IMR-90 (cell line): ENCODE results near the gene NME7. TPM values are rescaled to one million over a fixed set of nuclear protein-coding genes. Genes with fewer than 3 reads are reported as not detected.

Source experiments
- ATAC-seq: fragments of 200-7000 bp; cut with Tn5 transposase; 2 replicates; pipeline ENCODE4 v1.9.1; 2020; ENCODE audit warnings: low read depth, mild to moderate bottlenecking, moderate library complexity
- BruUV-seq: library from RNA; stranded (reverse); fragments of 400-500 nt; replicated peaks from 2 replicates; lab custom pipeline; 2021; lab: Mats Ljungman, UMichigan
- CTCF ChIA-PET: fragments of 300-600 bp; formaldehyde crosslinking; extraction: SDS; loops from one replicate; lab custom pipeline; 2021; ENCODE audit warnings: antibody characterized with exemption; lab: Yijun Ruan, JAX
- POLR2A ChIA-PET: fragments of 300-600 bp; sonication (Branson Sonifier 250); formaldehyde crosslinking; loops from one replicate; lab custom pipeline; 2022; ENCODE audit warnings: antibody characterized with exemption; ENCODE audit not compliant: unreplicated experiment; lab: Charles Lee
- DNase-seq: peaks from one replicate; pipeline ENCODE4 v3.0.0; 2013
- H2AFZ ChIP-seq: replicated peaks from 2 replicates; pipeline ENCODE3; 2013; ENCODE audit warnings: low read length, mild to moderate bottlenecking; ENCODE audit not compliant: poor library complexity
- H2AK5ac ChIP-seq: 2 replicates; pipeline ENCODE4 v1.6.1; 2013; ENCODE audit warnings: low read depth, low read length, inconsistent platforms
- H2AK9ac ChIP-seq: replicated peaks from 2 replicates; pipeline ENCODE3; 2013; ENCODE audit warnings: mild to moderate bottlenecking, low read depth, low read length, moderate library complexity; ENCODE audit not compliant: poor library complexity
- H2BK120ac ChIP-seq: 2 replicates; pipeline ENCODE4 v1.6.1; 2013; ENCODE audit warnings: low read depth, low read length, inconsistent platforms
- H2BK15ac ChIP-seq: 3 replicates; pipeline ENCODE4 v1.6.1; 2013; ENCODE audit warnings: low read depth, low read length, inconsistent platforms
- H2BK20ac ChIP-seq: 2 replicates; pipeline ENCODE4 v1.6.1; 2013; ENCODE audit warnings: low read depth, mild to moderate bottlenecking, inconsistent platforms, low read length, moderate library complexity
- H2BK5ac ChIP-seq: 2 replicates; pipeline ENCODE4 v1.6.1; 2013; ENCODE audit warnings: mild to moderate bottlenecking, low read depth, low read length, inconsistent platforms; ENCODE audit not compliant: poor library complexity, severe bottlenecking
- H3K14ac ChIP-seq: replicated peaks from 2 replicates; pipeline ENCODE4 v1.6.1; 2013; ENCODE audit warnings: low read depth, low read length, inconsistent platforms
- H3K18ac ChIP-seq: 2 replicates; pipeline ENCODE4 v1.6.1; 2013; ENCODE audit warnings: low read depth, low read length, control low read depth
- H3K23ac ChIP-seq: 2 replicates; pipeline ENCODE4 v1.6.1; 2013; ENCODE audit warnings: low read depth, low read length, inconsistent platforms
- H3K27ac ChIP-seq: 2 replicates; pipeline ENCODE4 v1.5.1; 2013; ENCODE audit warnings: mild to moderate bottlenecking, control low read depth, low read length; ENCODE audit not compliant: insufficient read depth
- H3K27me3 ChIP-seq: 2 replicates; pipeline ENCODE4 v1.6.1; 2013; ENCODE audit warnings: low read length; ENCODE audit not compliant: control insufficient read depth, insufficient read depth
- H3K36me3 ChIP-seq: 2 replicates; pipeline ENCODE4 v1.6.1; 2013; ENCODE audit warnings: low read length, mixed read lengths; ENCODE audit not compliant: control insufficient read depth, insufficient read depth
- H3K4ac ChIP-seq: 2 replicates; pipeline ENCODE4 v1.6.1; 2013; ENCODE audit warnings: low read depth, low read length, inconsistent platforms
- H3K4me1 ChIP-seq: 2 replicates; pipeline ENCODE4 v1.6.1; 2013; ENCODE audit warnings: low read length, mixed read lengths; ENCODE audit not compliant: control insufficient read depth, insufficient read depth
- H3K4me2 ChIP-seq: 2 replicates; pipeline ENCODE4 v1.6.1; 2013; ENCODE audit warnings: low read depth, mild to moderate bottlenecking, control low read depth, low read length, moderate library complexity
- H3K4me3 ChIP-seq: 2 replicates; pipeline ENCODE4 v1.5.1; 2013; ENCODE audit warnings: low read depth, mild to moderate bottlenecking, control low read depth, low read length, moderate library complexity; ENCODE audit not compliant: insufficient read depth
- H3K56ac ChIP-seq: 2 replicates; pipeline ENCODE4 v1.6.1; 2013; ENCODE audit warnings: low read length, inconsistent platforms; ENCODE audit not compliant: insufficient read depth; ENCODE audit errors: extremely low read depth
- H3K79me1 ChIP-seq, 2 experiments: 2 replicates each; pipeline ENCODE4 v1.6.1; 2013; ENCODE audit warnings: low read length in 2 of 2, inconsistent platforms in 1 of 2, low read depth in 1 of 2
- H3K9ac ChIP-seq: 2 replicates; pipeline ENCODE4 v1.6.1; 2013; ENCODE audit warnings: low read depth, low read length, control low read depth
- H3K9me1 ChIP-seq: 2 replicates; pipeline ENCODE4 v1.6.1; 2013; ENCODE audit warnings: low read length, inconsistent platforms; ENCODE audit not compliant: insufficient read depth
- H3K9me3 ChIP-seq: 2 replicates; pipeline ENCODE4 v1.6.1; 2013; ENCODE audit warnings: low read length; ENCODE audit not compliant: control insufficient read depth, insufficient read depth
- H4K20me1 ChIP-seq: 2 replicates; pipeline ENCODE4 v1.6.1; 2013; ENCODE audit warnings: low read length, inconsistent platforms; ENCODE audit not compliant: insufficient read depth
- H4K5ac ChIP-seq: 2 replicates; pipeline ENCODE4 v1.6.1; 2013; ENCODE audit warnings: mild to moderate bottlenecking, low read depth, low read length, control low read depth
- H4K8ac ChIP-seq, 2 experiments: 2 replicates each; pipeline ENCODE4 v1.6.1; 2013; ENCODE audit warnings: low read depth in 2 of 2, low read length in 2 of 2, control low read depth in 1 of 2, inconsistent platforms in 1 of 2
- H4K91ac ChIP-seq: 2 replicates; pipeline ENCODE4 v1.6.1; 2013; ENCODE audit warnings: low read depth, low read length, inconsistent platforms; ENCODE audit not compliant: insufficient read depth
- CEBPB ChIP-seq: IDR thresholded peaks from 2 replicates; pipeline ENCODE4 v1.6.1; 2012; ENCODE audit warnings: low read depth, low read length, improper control_type of control experiment
- MAFK ChIP-seq: IDR thresholded peaks from 2 replicates; pipeline ENCODE4 v1.6.1; 2012; ENCODE audit warnings: low read depth, low read length, improper control_type of control experiment
- MAZ ChIP-seq: IDR thresholded peaks from 2 replicates; pipeline ENCODE4 v1.6.1; 2012; ENCODE audit warnings: low read depth, mild to moderate bottlenecking, low read length, improper control_type of control experiment, moderate library complexity, borderline replicate concordance
- NFE2L2 ChIP-seq: fragments of 150-350 bp; IDR thresholded peaks from 2 replicates; pipeline ENCODE4 v1.6.1; 2016; ENCODE audit warnings: low read depth, mild to moderate bottlenecking, low read length
- POLR2A ChIP-seq: IDR thresholded peaks from 2 replicates; pipeline ENCODE4 v1.6.1; 2012; ENCODE audit warnings: mild to moderate bottlenecking, low read depth, low read length
- RFX5 ChIP-seq: IDR thresholded peaks from 2 replicates; pipeline ENCODE4 v1.8.0; 2012; ENCODE audit warnings: low read depth, mild to moderate bottlenecking, low read length, moderate library complexity
- SMC3 ChIP-seq: fragments of 150-350 bp; IDR thresholded peaks from 2 replicates; pipeline ENCODE4 v1.6.1; 2016; ENCODE audit warnings: low read depth, mild to moderate bottlenecking, antibody characterized with exemption, low read length, moderate library complexity
- WGBS, 2 experiments: methylation state at CpG; one replicate each; pipeline versions ENCODE4 v1.1.5 to v1.1.7; 2013; ENCODE audit warnings: missing lambda C conversion rate in 2 of 2; ENCODE audit not compliant: insufficient read length in 1 of 2; ENCODE audit errors: extremely low coverage in 2 of 2; 5-methylcytosine and 5-hydroxymethylcytosine counted together
- dilution Hi-C: fragments of 300-500 bp; cut with HindIII; formaldehyde crosslinking; loops from one replicate; pipeline ENCODE4 v1.14.3; 2018; ENCODE audit warnings: low sequenced_read_pairs; ENCODE audit not compliant: unreplicated experiment
- in situ Hi-C: fragments of 300-500 bp; cut with MboI; formaldehyde crosslinking; loops from 3 replicates; pipeline ENCODE4 v1.14.3; 2019; ENCODE audit warnings: low sequenced_read_pairs, inconsistent platforms, mixed read lengths
- intact Hi-C: fragments of 100-400 bp; cut with micrococcal nuclease; formaldehyde crosslinking; loops from 2 replicates; pipeline ENCODE4 v1.10.0; 2022
- polyA plus RNA-seq, 3 experiments: library from polyadenylated mRNA; depleted of rRNA; stranded (reverse); fragments of >200 nt; gene quantifications; 2 replicates each; pipeline ENCODE4 v1.2.3, GENCODE V29; 2012; ENCODE audit warnings: low replicate concordance in 1 of 3
- total RNA-seq: library from RNA; depleted of rRNA; stranded (reverse); fragments of >200 nt; gene quantifications from 2 replicates; pipeline ENCODE4 v1.2.3, GENCODE V29; 2012
- TF ChIP-seq, protein P1 (sequence below): conservative IDR thresholded peaks from 2 replicates; pipeline ENCODE4 v1.5.1; 2012; ENCODE audit warnings: mild to moderate bottlenecking, low read depth, low read length, improper control_type of control experiment

NME7 gene
- total and polyA plus RNA-seq, 2 of the 4 experiments (the other 2 are of a cell fraction): 18.3 to 22.4 TPM

DNA sequence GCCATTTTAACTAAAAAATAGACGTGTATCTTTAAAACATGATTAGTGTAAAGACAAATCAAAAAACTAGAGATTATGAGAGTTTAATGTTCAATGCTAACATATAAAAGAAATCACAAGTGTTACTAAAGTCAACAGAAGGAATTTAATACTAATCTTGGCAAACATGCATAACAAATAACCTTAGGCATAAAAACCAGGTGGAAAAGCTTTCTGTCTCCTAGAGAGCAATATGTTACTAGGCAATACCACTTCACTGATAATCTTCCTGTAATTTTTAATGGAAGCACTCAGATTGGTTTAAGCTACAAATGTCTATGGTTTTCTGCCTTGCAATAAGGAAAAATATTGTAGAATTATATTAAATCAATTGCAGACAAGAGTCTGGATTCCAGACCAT, 121.9 kb downstream of the NME7 start:
- H4K91ac ChIP-seq: no peak overlapping the region
- H2BK120ac ChIP-seq: no peak overlapping the region
- no peak overlapping the region for H3K14ac ChIP-seq
- no peaks in the 10 kb centered on the region for H3K4me1 ChIP-seq
- DNase-seq (no peak), ATAC-seq (no peak)
- no peak overlapping the region for H3K27ac ChIP-seq
- H3K18ac ChIP-seq: no peak overlapping the region
- POLR2A ChIA-PET: no interaction called here
- no peak overlapping the region for H3K56ac ChIP-seq
- TF ChIP-seq SMC3: no peak
- TF ChIP-seq RFX5: no peak
- no peak for TF ChIP-seq CEBPB
- TF ChIP-seq, protein P1, sequence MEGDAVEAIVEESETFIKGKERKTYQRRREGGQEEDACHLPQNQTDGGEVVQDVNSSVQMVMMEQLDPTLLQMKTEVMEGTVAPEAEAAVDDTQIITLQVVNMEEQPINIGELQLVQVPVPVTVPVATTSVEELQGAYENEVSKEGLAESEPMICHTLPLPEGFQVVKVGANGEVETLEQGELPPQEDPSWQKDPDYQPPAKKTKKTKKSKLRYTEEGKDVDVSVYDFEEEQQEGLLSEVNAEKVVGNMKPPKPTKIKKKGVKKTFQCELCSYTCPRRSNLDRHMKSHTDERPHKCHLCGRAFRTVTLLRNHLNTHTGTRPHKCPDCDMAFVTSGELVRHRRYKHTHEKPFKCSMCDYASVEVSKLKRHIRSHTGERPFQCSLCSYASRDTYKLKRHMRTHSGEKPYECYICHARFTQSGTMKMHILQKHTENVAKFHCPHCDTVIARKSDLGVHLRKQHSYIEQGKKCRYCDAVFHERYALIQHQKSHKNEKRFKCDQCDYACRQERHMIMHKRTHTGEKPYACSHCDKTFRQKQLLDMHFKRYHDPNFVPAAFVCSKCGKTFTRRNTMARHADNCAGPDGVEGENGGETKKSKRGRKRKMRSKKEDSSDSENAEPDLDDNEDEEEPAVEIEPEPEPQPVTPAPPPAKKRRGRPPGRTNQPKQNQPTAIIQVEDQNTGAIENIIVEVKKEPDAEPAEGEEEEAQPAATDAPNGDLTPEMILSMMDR: no peak
- TF ChIP-seq NFE2L2: no peak
- TF ChIP-seq MAFK: no peak
- no peak for TF ChIP-seq POLR2A
- no peak for TF ChIP-seq MAZ
- H4K5ac ChIP-seq: no peak overlapping the region
- H2AFZ ChIP-seq: no peak overlapping the region
- no CpG with 5 or more reads among the region's 1 CpG for WGBS, 2 experiments
- H4K20me1 ChIP-seq: no peaks in the 10 kb centered on the region
- H3K36me3 ChIP-seq: no peaks in the 10 kb centered on the region
- H2AK9ac ChIP-seq: no peak overlapping the region
- BruUV-seq: no TSS peak
- no peak overlapping the region for H2BK5ac ChIP-seq
- H2BK15ac ChIP-seq: no peak overlapping the region
- CTCF ChIA-PET: no interaction called here
- no peaks in the 10 kb centered on the region for H3K9me3 ChIP-seq
- H3K4me2 ChIP-seq: no peak overlapping the region
- H3K27me3 ChIP-seq: no peaks in the 10 kb centered on the region
- no peak overlapping the region for H3K23ac ChIP-seq
- H3K9ac ChIP-seq: no peak overlapping the region
- no peaks in the 10 kb centered on the region for H3K9me1 ChIP-seq
- no peak overlapping the region for H2AK5ac ChIP-seq
- no peak overlapping the region for H3K4ac ChIP-seq
- intact Hi-C loops: no loop called here
- no peak overlapping the region for H3K4me3 ChIP-seq
- no peaks in the 10 kb centered on the region for H3K79me1 ChIP-seq
- no peak overlapping the region for H4K8ac ChIP-seq
- H2BK20ac ChIP-seq: no peak overlapping the region
- in situ Hi-C loops: no loop called here
- dilution Hi-C loops: no loop called here
